Caki2 (cell line): ENCODE measurements around the gene CDH13. TPM values are rescaled to one million over a fixed set of nuclear protein-coding genes. Genes with fewer than 3 reads are reported as not detected.

Experiments
- DNase-seq: peaks from one replicate; pipeline ENCODE4 v3.0.0-alpha.2; 2015; ENCODE audit warnings: low read depth
- in situ Hi-C: cut with HindIII; loops from 2 replicates; pipeline ENCODE4 v1.10.0; 2016; ENCODE audit warnings: low sequenced_read_pairs, low pct_unique_long_range_greater_than_20kb, mixed read lengths
- total RNA-seq: library from RNA; depleted of rRNA; stranded (reverse); fragments of >200 nt; shearing (Covaris generic); gene quantifications from 2 replicates; pipeline ENCODE4 v1.2.3, GENCODE V29; 2014; ENCODE audit warnings: low replicate concordance

Gene CDH13
- total RNA-seq, 1 experiment from 2014 or later = not detected

- in situ Hi-C loops = no loop called here
- no peak for DNase-seq
These were observed 16.4 kb downstream of the CDH13 start for GRCh38 chr16:82643136-82643535.

DNA sequence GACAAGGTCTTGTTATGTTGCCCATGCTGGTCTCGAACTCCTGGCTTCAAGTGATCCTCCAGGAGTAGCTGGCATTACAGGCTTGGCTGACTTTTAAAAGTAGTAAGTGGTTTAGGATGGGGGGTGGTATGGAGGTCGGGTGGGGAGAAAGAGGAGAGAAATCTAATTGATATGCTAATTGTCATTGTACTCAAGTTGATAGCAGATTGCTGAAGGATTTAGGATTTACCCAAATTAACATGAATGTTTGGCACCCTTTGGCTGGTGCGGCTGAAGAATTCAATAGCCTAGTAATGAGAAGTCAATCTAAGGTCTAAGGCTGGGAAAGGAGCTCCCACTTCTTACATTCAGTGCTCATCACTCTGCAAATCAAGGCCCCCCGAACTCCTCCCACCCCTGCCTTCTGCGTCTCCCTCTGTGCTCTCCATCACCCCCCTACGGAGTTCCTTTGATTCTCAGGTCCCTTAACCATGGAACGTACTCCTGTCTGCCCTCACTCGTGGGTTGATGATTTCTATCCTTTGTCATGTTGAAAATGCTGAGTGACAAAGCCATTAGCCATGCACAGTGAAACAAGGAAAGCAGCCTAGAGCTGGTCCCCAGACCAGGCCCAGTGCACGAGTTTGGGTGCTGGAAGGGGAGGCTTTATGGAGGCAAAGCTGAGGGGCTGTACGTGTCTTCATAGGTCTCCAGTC, 17.3 kb downstream of the CDH13 start:
- in situ Hi-C loops = no loop called here
- DNase-seq = no peak

GRCh38 chr16:82646504-82646903, 19.7 kb downstream of the CDH13 start:
- in situ Hi-C loops = no loop called here
- no peak for DNase-seq

GRCh38 chr16:82649766-82650165, 23.0 kb downstream of the CDH13 start:
- no peak for DNase-seq
- in situ Hi-C loops = no loop called here

- in situ Hi-C loops = no loop called here
- DNase-seq = no peak
These were observed 24.0 kb downstream of the CDH13 start for GRCh38 chr16:82650804-82651203.

- in situ Hi-C loops = no loop called here
- no peak for DNase-seq
These were observed 25.3 kb downstream of the CDH13 start for GRCh38 chr16:82651921-82652601.

- in situ Hi-C loops = no loop called here
- no peak for DNase-seq
These were observed 26.1 kb downstream of the CDH13 start for GRCh38 chr16:82652826-82653225.

DNA sequence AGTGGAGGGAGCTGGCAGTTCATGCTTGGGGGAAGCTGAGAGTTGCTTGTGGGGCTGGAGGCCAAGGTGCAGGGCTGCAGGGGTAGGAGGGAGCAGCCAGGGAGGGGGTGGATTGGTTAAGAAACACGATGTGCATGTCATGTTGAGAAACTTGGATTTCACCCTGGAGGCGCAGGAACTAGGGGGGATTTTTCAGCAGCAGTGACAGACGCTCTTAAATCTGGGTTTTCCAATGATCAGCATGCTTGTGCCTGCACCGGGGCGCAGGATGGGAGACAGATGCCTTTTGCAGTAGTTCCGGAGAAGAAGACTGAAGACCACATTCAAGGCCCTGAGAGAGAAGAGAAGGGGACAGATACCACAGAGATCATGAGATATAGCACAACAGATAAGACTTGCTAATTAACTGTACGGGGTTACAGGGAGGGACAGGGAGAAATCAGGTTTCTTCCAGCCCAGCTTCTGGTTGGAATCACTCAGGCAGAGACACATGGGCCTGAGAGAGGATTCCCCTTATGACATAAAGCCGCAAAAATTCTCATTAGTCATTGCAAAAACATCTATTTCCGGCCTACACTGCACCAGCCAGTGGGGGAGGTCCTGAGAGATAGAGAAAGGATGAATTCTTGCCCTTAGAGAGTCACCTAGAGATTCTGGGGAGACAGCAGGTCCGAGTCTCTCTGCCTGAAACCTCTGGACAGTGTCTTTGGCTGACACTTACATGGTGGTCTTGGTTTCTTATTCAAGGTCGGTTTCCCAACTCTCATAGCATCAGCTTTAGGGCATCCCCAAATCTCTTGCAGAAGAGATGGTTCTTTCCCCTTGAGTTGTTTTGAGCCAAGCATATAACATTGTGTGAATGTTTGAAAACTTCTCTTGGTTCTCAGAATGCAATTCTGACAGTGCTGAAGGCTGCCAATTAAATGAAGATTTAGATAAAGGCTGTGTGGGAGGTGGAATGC, 27.1 kb downstream of the CDH13 start:
- in situ Hi-C loops = no loop called here
- DNase-seq = peak; percentile 95

- peak; percentile 90 for DNase-seq
- in situ Hi-C loops = no loop called here
These were observed 28.4 kb downstream of the CDH13 start for GRCh38 chr16:82655072-82655714.

DNA sequence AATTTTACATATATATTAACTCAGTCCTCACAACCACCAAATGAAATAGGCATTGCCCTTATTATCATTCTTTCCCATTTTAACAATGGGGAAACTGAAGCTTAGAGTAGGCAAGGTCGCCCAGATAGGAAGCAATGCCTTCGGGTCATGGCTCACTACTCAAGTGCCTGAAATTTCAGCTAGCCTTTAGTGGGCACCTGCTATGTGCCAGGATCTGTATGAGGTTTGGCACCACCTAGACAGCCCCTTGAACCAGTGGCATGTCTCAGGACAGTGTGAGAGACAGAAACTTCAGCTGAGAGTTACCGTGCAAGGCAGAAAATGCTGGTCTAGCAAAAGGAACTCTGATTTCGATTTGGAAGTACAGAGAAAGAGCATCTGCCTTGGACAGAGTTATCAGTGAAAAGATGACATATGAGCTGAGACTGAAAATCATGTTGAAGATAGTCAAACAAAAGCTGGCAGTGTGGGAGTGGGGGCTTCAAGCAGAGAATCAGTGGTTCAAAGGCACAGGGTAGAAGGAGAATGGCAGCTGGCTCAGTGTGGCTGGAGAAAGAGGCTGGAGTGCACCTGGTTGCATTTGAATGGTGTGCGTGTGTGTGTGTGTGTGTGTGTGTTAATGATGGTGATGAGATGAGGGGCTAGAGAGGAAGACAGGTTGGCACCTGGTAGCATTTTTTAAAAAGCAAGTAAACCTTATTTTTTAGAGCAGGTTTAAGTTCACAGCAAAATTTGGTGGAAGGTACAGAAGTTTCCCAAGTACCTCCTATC, 29.1 kb downstream of the CDH13 start:
- DNase-seq = no peak
- in situ Hi-C loops = no loop called here

GRCh38 chr16:82657239-82657638, 30.5 kb downstream of the CDH13 start:
- no peak for DNase-seq
- in situ Hi-C loops = no loop called here

- in situ Hi-C loops = no loop called here
- no peak for DNase-seq
These were observed 31.0 kb downstream of the CDH13 start for GRCh38 chr16:82657786-82658185.

DNA sequence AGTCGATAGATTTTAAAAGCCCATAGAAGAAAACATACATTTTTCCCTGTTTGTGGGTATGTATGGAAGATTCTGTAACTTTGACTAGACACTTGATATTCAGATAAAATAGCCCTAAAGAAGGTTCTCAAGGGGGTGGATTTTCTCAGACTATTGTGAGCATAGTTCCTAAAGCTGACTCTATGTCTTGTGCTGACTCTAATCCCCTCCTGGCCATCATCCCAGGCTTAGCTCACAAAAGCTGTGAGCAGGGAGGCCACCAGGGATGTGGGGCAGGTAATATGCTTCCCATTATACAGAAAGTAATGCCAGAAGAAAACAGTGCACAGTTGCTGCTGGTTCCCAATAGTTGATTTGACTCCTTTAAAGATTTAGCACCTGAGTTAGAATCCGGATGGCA, 32.0 kb downstream of the CDH13 start:
- DNase-seq = no peak
- in situ Hi-C loops = no loop called here

DNA sequence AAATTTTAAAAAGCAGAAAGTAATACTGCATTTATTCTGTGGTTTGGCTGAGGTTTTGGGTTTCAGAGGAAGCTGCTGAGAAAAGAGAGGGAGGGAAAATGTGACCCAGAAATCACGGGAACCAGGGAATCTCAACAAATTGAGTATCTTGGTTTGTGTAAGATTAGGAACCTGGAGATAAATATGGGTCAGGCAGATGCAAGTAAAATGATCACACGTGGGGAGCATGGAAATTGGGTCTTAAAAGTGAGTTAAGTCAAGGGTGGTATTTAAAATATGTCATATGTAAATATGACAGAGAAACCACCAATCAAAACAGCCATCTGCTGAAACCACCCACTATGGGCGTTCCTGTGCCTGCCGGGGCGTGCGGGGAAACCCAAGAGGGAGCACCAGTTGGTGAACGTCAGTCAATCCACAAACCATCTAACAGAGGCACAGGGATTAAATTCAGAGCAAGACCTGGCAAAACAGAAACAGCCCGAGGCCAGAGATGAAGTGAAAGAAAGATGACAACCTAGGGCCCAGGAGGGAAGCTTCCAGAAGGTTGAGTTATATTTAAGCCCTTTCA, 33.4 kb downstream of the CDH13 start:
- DNase-seq = no peak
- in situ Hi-C loops = no loop called here

GRCh38 chr16:82660966-82661365, 34.2 kb downstream of the CDH13 start:
- DNase-seq = no peak
- in situ Hi-C loops = no loop called here

GRCh38 chr16:82664181-82664580, 37.4 kb downstream of the CDH13 start:
- no peak for DNase-seq
- in situ Hi-C loops = no loop called here

- in situ Hi-C loops = no loop called here
- DNase-seq = no peak
These were observed 38.3 kb downstream of the CDH13 start for GRCh38 chr16:82665025-82665424.

DNA sequence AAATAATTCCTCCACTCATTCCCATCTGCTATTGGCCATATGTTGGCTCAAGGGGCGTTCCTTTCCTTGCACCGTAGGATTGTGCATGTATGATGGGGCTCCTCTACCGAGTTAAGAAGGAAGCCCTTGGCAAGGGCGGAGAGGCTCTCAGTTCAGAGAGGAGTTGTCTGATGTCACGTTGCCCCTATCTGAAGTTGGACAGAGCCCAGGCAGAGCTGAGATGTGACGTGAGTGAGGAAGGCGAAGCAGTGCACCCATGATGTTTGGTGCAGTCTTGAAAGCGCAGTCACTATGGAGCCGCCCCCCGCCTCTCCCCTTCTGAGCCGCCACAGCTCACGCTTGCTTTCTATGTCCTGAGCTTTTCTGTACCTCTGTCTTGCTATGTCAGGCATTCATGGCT, 40.7 kb downstream of the CDH13 start:
- no peak for DNase-seq
- in situ Hi-C loops = no loop called here
